HepG2 (cell line): ENCODE measurements around the gene OR2S2. TPM values are rescaled to one million over a fixed set of nuclear protein-coding genes. Genes with fewer than 3 reads are reported as not detected.

Experiments used
- ATAC-seq: fragments of 200-7000 bp; cut with Tn5 transposase; 3 replicates; pipeline ENCODE4 v1.9.1; 2020; ENCODE audit warnings: mild to moderate bottlenecking, moderate library complexity
- BruUV-seq: library from RNA; stranded (reverse); fragments of 400-500 nt; replicated peaks from 2 replicates; lab custom pipeline; 2021; lab: Mats Ljungman, UMichigan
- CTCF ChIA-PET: fragments of 300-600 bp; formaldehyde crosslinking; extraction: SDS; loops from one replicate; lab custom pipeline; 2021; ENCODE audit warnings: low total read pairs, inconsistent platforms, low intra/inter-chr PET ratio; lab: Yijun Ruan, JAX
- POLR2A ChIA-PET: fragments of 350-600 bp; sonication (Branson Sonifier 250); formaldehyde crosslinking; loops from one replicate; lab custom pipeline; 2020; ENCODE audit warnings: antibody characterized with exemption, inconsistent platforms; lab: Yijun Ruan, JAX
- DNase-seq: peaks from one replicate; pipeline ENCODE4 v3.0.0-alpha.2; 2015; ENCODE audit warnings: low spot score
- FAIRE-seq: peaks from 3 replicates; lab custom pipeline; 2011; peaks lifted over from hg19 to GRCh38; lab: Jason Lieb, UNC
- H2AFZ ChIP-seq: one replicate; pipeline ENCODE4 v1.6.1; 2011; ENCODE audit warnings: low read length, inconsistent platforms
- H3K27ac ChIP-seq: fragments of 300-600 bp; 3 replicates; pipeline ENCODE4 v1.8.0; 2011; ENCODE audit warnings: mixed run types, mild to moderate bottlenecking, mixed read lengths, low read length, inconsistent platforms; ENCODE audit not compliant: insufficient read depth; ENCODE audit errors: extremely low read length
- H3K27me3 ChIP-seq, 2 experiments: fragments of 200-600 bp in 1 of 2; 2 replicates in 1 of 2; 3 replicates in 1 of 2; pipeline versions ENCODE4 v1.6.0 to v1.8.0; 2011; ENCODE audit warnings: low read length in 2 of 2, mild to moderate bottlenecking in 2 of 2, moderate library complexity in 2 of 2, inconsistent platforms in 1 of 2; ENCODE audit not compliant: insufficient read depth in 2 of 2, control insufficient read depth in 1 of 2
- H3K36me3 ChIP-seq, 2 experiments: fragments of 200-600 bp in 1 of 2; replicated peaks in 1 of 2; 2 replicates in 1 of 2; 3 replicates in 1 of 2; pipeline versions ENCODE4 v1.5.1 to v1.8.0; 2011; ENCODE audit warnings: low read length in 2 of 2, inconsistent platforms in 1 of 2; ENCODE audit not compliant: insufficient read depth in 2 of 2, control insufficient read depth in 1 of 2
- H3K4me1 ChIP-seq: 2 replicates; pipeline ENCODE4 v1.5.1; 2012; ENCODE audit warnings: low read length, inconsistent platforms; ENCODE audit not compliant: insufficient read depth
- H3K4me2 ChIP-seq: 2 replicates; pipeline ENCODE4 v1.6.0; 2011; ENCODE audit warnings: low read depth, low read length, inconsistent platforms
- H3K4me3 ChIP-seq, 3 experiments: fragments of 200-600 bp in 1 of 3; sonication (generic), shearing (Covaris generic) in 1 of 3; replicated peaks in 1 of 3; 2 replicates each; pipeline ENCODE4 v1.5.1; 2011 to 2016; ENCODE audit warnings: low read length in 3 of 3, inconsistent platforms in 2 of 3, low read depth in 2 of 3, mild to moderate bottlenecking in 2 of 3, control low read depth in 1 of 3, mixed read lengths in 1 of 3; ENCODE audit not compliant: insufficient read depth in 1 of 3
- H3K79me2 ChIP-seq: one replicate; pipeline ENCODE4 v1.6.1; 2011; ENCODE audit warnings: low read length, inconsistent platforms; ENCODE audit not compliant: insufficient read depth
- H3K9ac ChIP-seq: 2 replicates; pipeline ENCODE4 v1.6.0; 2011; ENCODE audit warnings: mild to moderate bottlenecking, low read depth, low read length, inconsistent platforms; ENCODE audit not compliant: insufficient read depth
- H3K9me3 ChIP-seq: 2 replicates; pipeline ENCODE4 v1.5.1; 2012; ENCODE audit warnings: mild to moderate bottlenecking, low read length
- H4K20me1 ChIP-seq: 2 replicates; pipeline ENCODE4 v1.6.0; 2011; ENCODE audit warnings: inconsistent platforms, mild to moderate bottlenecking, low read length, moderate library complexity; ENCODE audit not compliant: insufficient read depth
- HINFP ChIP-seq: sonication (generic); formaldehyde crosslinking; IDR thresholded peaks from 2 replicates; pipeline ENCODE4 v1.4.0; 2020; ENCODE audit warnings: low read depth, mild to moderate bottlenecking, missing genetic modification reagents
- IKZF1 ChIP-seq: fragments of 450-650 bp; IDR thresholded peaks from 2 replicates; pipeline ENCODE4 v1.7.1; 2016
- PRDM10 ChIP-seq: sonication (generic); formaldehyde crosslinking; IDR thresholded peaks from 2 replicates; pipeline ENCODE4 v1.4.0; 2020; ENCODE audit warnings: low read depth, missing genetic modification reagents
- STAG1 ChIP-seq: sonication (generic); formaldehyde crosslinking; IDR thresholded peaks from 2 replicates; pipeline ENCODE4 v1.4.0; 2020; ENCODE audit warnings: missing genetic modification reagents
- TFDP1 ChIP-seq: IDR thresholded peaks from 2 replicates; pipeline ENCODE4 v1.6.1; 2016; ENCODE audit warnings: missing compliant biosample characterization, missing genetic modification reagents, borderline replicate concordance
- ZFP1 ChIP-seq: IDR thresholded peaks from 2 replicates; pipeline ENCODE4 v1.6.1; 2016
- ZFP82 ChIP-seq: sonication (generic); formaldehyde crosslinking; IDR thresholded peaks from 2 replicates; pipeline ENCODE4 v1.5.1; 2020; ENCODE audit warnings: mild to moderate bottlenecking, missing genetic modification reagents, borderline replicate concordance
- WGBS: methylation state at CpG from one replicate; pipeline ENCODE4 v1.1.6; 2017; ENCODE audit warnings: low lambda C conversion rate; 5-methylcytosine and 5-hydroxymethylcytosine counted together
- in situ Hi-C: cut with HindIII; loops from 2 replicates; pipeline ENCODE4 v1.10.0; 2017; ENCODE audit warnings: low pct_unique_long_range_greater_than_20kb; ENCODE audit not compliant: extremely low pct_ligation_motif_present
- intact Hi-C: fragments of 100-400 bp; cut with micrococcal nuclease; formaldehyde crosslinking; loops from one replicate; pipeline ENCODE4 v1.10.0; 2022; ENCODE audit not compliant: unreplicated experiment
- polyA plus RNA-seq, 8 experiments: library from polyadenylated mRNA; depleted of rRNA in 3 of 8; stranded (reverse) in 7 of 8; unstranded in 1 of 8; fragments of >200 nt; fragmentation: Illumina TruSeq in 4 of 8; extraction: Trizol in 4 of 8; gene quantifications; 2 replicates each; pipeline versions ENCODE4 v1.2.1 to v1.2.3, GENCODE V29; 2011 to 2016; ENCODE audit warnings: low read depth in 4 of 8, missing spikeins in 1 of 8, mixed read lengths in 1 of 8; ENCODE audit not compliant: insufficient read depth in 1 of 8
- total RNA-seq, 5 experiments: library from RNA; depleted of rRNA; stranded (reverse); fragments of >200 nt; fragmentation: Illumina TruSeq; extraction: Trizol; gene quantifications; 2 replicates each; pipeline ENCODE4 v1.2.3, GENCODE V29; 2016; ENCODE audit warnings: low read depth in 1 of 5

Gene OR2S2
- total and polyA plus RNA-seq, 2 of the 13 experiments (the other 11 are each of a cell fraction or from before 2014, with no cell fraction given), result not detected

GRCh38 chr9:35919212-35920008 is 38.5 kb downstream of the OR2S2 start (continued):
- no peak for TF ChIP-seq HINFP (CRISPR knock-in tag)
- TF ChIP-seq PRDM10 (CRISPR knock-in tag), result no peak
- no peak for TF ChIP-seq STAG1 (CRISPR knock-in tag)

GRCh38 chr9:35918780-35919179 is 39.2 kb downstream of the OR2S2 start:
- Histone ChIP-seq H2AFZ (no peak overlapping the region), H3K9me3 (no peaks in the 10 kb centered on the region), H3K27ac (no peak overlapping the region), H3K79me2 (no peaks in the 10 kb centered on the region), H4K20me1 (no peaks in the 10 kb centered on the region), H3K36me3 (no peaks in the 10 kb centered on the region), H3K4me3 (no peak overlapping the region), H3K4me2 (no peak overlapping the region), H3K27me3 (no peaks in the 10 kb centered on the region), H3K4me1 (peaks cover 58% of the 10 kb centered on the region), H3K9ac (no peak overlapping the region)
- in situ Hi-C loops, result no loop called here
- ChIA-PET POLR2A (no interaction called here), CTCF (no interaction called here)
- WGBS, result 68% methylated on average over 3 of the region's 3 CpGs
- no peak for FAIRE-seq
- no peak for ATAC-seq
- TF ChIP-seq IKZF1 (no peak), ZFP82 (CRISPR knock-in tag) (no peak), ZFP1 (CRISPR knock-in tag) (no peak), TFDP1 (CRISPR knock-in tag) (no peak)
- BruUV-seq, result no TSS peak
- DNase-seq, result no peak
- intact Hi-C loops, result no loop called here
